GM12891 (cell line): ENCODE data around the gene COMMD9.

Experiments used
- POLR2A ChIP-seq: IDR thresholded peaks from 2 replicates; pipeline ENCODE4 v1.6.1; 2011; ENCODE audit warnings: low read depth, low read length, control low read depth
- POLR2AphosphoS5 ChIP-seq: IDR thresholded peaks from 2 replicates; pipeline ENCODE4 v1.6.1; 2011; ENCODE audit warnings: low read depth, low read length, control low read depth
- POU2F2 ChIP-seq: IDR thresholded peaks from 2 replicates; pipeline ENCODE4 v1.6.1; 2011; ENCODE audit warnings: low read depth, mild to moderate bottlenecking, control low read depth, low read length, moderate library complexity
- TAF1 ChIP-seq: IDR thresholded peaks from 2 replicates; pipeline ENCODE4 v1.6.1; 2011; ENCODE audit warnings: low read depth, low read length, control low read depth

GRCh38 chr11:36333468-36333867, 44.2 kb upstream of the COMMD9 start:
- TF ChIP-seq POLR2AphosphoS5, result no peak
- no peak for TF ChIP-seq POLR2A
- TF ChIP-seq POU2F2, result no peak
- TF ChIP-seq TAF1, result no peak
